Glutamatergic neuron (in vitro differentiated cells): ENCODE results near the gene ATP6V0A1. TPM values are rescaled to one million over a fixed set of nuclear protein-coding genes. Genes with fewer than 3 reads are reported as not detected.
"Not testable (repeated sequence)": the region's sequence is repeated elsewhere in the genome, so short reads cannot be mapped to it uniquely, and the experiment has no call there.

ENCODE experiments used
- DNase-seq: peaks from one replicate; pipeline ENCODE4 v3.0.0; 2022
- H3K27ac Mint-ChIP-seq: one replicate; pipeline ENCODE4 v1.8.0; 2020; ENCODE audit warnings: mild to moderate bottlenecking, mixed read lengths, inconsistent platforms; ENCODE audit not compliant: unreplicated experiment
- H3K27me3 Mint-ChIP-seq: one replicate; pipeline ENCODE4 v1.8.0; 2020; ENCODE audit warnings: mild to moderate bottlenecking, moderate library complexity, mixed read lengths, inconsistent platforms; ENCODE audit not compliant: unreplicated experiment
- H3K36me3 Mint-ChIP-seq: one replicate; pipeline ENCODE4 v1.8.0; 2020; ENCODE audit warnings: mild to moderate bottlenecking, mixed read lengths, inconsistent platforms; ENCODE audit not compliant: unreplicated experiment
- H3K4me1 Mint-ChIP-seq: one replicate; pipeline ENCODE4 v1.8.0; 2020; ENCODE audit warnings: mild to moderate bottlenecking, low read depth, mixed read lengths, inconsistent platforms; ENCODE audit not compliant: unreplicated experiment
- H3K4me3 Mint-ChIP-seq: one replicate; pipeline ENCODE4 v1.8.0; 2020; ENCODE audit warnings: mild to moderate bottlenecking, mixed read lengths, inconsistent platforms; ENCODE audit not compliant: unreplicated experiment
- H3K9me3 Mint-ChIP-seq: one replicate; pipeline ENCODE4 v1.8.0; 2020; ENCODE audit warnings: mild to moderate bottlenecking, moderate library complexity, mixed read lengths, inconsistent platforms; ENCODE audit not compliant: unreplicated experiment
- CTCF ChIP-seq: fragments of 200-600 bp; sonication (generic); IDR thresholded peaks from one replicate; pipeline ENCODE4 v1.5.0; 2021; ENCODE audit not compliant: partially characterized antibody, unreplicated experiment
- total RNA-seq: library from RNA; stranded (reverse); fragmentation: NEBNext Ultra II Directional; extraction: Animal tissue kit (Norgen Biotek cat#: 25700); gene quantifications from one replicate; pipeline ENCODE4 v1.2.1, GENCODE V29; 2021; ENCODE audit not compliant: unreplicated experiment

ATP6V0A1 gene
- total RNA-seq, 1 donor from 2014 or later: 253 TPM

DNA sequence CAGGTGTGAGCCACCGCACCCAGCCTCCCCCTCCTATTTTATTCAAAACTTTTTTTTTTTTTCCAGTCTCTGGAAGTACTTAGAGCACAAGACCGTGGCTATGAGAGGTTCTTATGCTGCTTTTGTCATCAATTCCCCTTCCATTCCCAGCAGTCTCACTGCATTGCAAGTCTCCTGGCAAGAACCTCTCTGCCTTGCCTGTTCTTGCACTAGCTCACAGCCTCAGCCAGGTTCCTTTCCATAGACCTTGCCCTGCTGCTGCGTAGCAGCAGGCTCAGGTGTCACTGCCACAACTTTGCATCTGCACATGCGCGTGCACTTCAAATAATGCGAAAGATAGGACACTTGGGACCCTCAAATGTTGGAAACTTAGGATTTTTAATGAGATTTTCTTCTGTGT lies 15.6 kb downstream of the ATP6V0A1 start:
- no peak for DNase-seq
- H3K9me3 Mint-ChIP-seq: no peaks in the 10 kb centered on the region
- H3K36me3 Mint-ChIP-seq: no peaks in the 10 kb centered on the region
- TF ChIP-seq CTCF: no peak
- peaks cover 2% of the 10 kb centered on the region for H3K27me3 Mint-ChIP-seq
- no peak overlapping the region for H3K4me3 Mint-ChIP-seq
- H3K4me1 Mint-ChIP-seq: peaks cover 10% of the 10 kb centered on the region
- no peak overlapping the region for H3K27ac Mint-ChIP-seq

GRCh38 chr17:42475121-42475520 lies 16.4 kb downstream of the ATP6V0A1 start:
- Mint-ChIP-seq H3K36me3 (no peaks in the 10 kb centered on the region), H3K4me3 (peak overlapping the region; percentile 34), H3K27ac (no peak overlapping the region), H3K9me3 (no peaks in the 10 kb centered on the region), H3K4me1 (peaks cover 10% of the 10 kb centered on the region), H3K27me3 (peaks cover 2% of the 10 kb centered on the region)
- TF ChIP-seq CTCF: no peak
- no peak for DNase-seq

DNA sequence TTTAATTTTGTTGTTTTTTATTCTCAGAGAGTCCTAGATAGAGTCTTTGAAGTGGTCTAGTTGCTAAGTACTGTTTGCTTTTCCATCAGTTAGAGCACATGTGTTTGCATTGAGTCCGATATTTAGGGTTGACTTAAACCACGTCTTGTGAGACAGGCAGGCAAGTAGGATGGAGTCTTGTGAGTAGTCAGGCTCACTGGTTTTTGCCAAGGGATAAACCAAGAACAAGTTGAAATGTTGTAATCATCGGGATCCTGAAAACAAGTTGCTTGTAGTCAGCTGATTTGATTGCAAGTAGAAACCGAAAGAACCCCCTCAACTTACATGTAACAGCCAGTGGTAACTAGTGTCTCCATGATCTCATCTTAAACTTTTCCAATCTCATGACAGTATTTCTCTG lies 17.2 kb downstream of the ATP6V0A1 start:
- peaks cover 2% of the 10 kb centered on the region for H3K27me3 Mint-ChIP-seq
- H3K27ac Mint-ChIP-seq: no peak overlapping the region
- H3K36me3 Mint-ChIP-seq: no peaks in the 10 kb centered on the region
- DNase-seq: no peak
- H3K9me3 Mint-ChIP-seq: no peaks in the 10 kb centered on the region
- H3K4me3 Mint-ChIP-seq: no peak overlapping the region
- TF ChIP-seq CTCF: no peak
- H3K4me1 Mint-ChIP-seq: peaks cover 10% of the 10 kb centered on the region

DNA sequence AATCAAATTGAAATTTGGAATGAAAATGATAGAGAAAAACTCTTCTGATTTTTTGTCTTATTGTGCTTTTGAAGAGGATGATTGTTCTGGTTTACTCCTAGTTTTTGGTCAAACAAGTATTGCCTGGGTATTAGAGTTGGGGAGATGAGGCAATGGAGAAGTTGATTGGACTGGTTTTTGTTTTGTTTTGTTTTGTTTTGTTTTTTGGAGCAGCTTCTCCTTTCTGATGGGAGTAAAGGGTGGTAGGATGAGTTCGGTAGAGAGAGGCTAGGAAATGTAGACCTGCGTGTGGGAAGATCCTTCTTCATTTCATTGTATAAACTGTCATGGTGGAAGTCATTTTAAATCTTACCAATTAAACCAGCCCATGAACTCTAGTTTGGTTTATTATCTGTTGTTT lies 17.7 kb downstream of the ATP6V0A1 start:
- peaks cover 10% of the 10 kb centered on the region for H3K4me1 Mint-ChIP-seq
- TF ChIP-seq CTCF: no peak
- H3K36me3 Mint-ChIP-seq: no peaks in the 10 kb centered on the region
- no peak for DNase-seq
- no peaks in the 10 kb centered on the region for H3K9me3 Mint-ChIP-seq
- peaks cover 2% of the 10 kb centered on the region for H3K27me3 Mint-ChIP-seq
- H3K27ac Mint-ChIP-seq: peak overlapping the region; percentile 13
- H3K4me3 Mint-ChIP-seq: no peak overlapping the region

DNA sequence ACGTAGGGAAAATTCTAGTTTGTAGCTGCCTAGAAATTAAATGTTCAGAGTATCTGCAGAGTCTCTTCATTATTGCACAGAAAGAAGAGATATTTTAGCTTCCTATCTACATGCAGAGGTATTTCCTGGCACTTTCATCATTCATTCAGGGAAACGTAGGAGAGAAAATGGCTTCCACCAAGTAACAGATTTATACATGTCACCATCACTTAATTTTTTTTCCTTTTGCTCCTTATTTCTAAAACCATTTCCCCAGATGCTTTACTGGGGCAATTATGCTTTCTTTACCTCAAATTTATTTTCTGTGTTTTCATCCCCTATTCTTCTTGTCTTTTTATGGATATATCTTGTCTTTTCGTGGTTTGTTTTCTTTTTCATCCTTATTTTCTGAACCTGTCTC lies 18.5 kb downstream of the ATP6V0A1 start:
- no peak for DNase-seq
- H3K36me3 Mint-ChIP-seq: no peaks in the 10 kb centered on the region
- H3K27ac Mint-ChIP-seq: no peak overlapping the region
- H3K4me1 Mint-ChIP-seq: peaks cover 10% of the 10 kb centered on the region
- no peaks in the 10 kb centered on the region for H3K9me3 Mint-ChIP-seq
- peaks cover 2% of the 10 kb centered on the region for H3K27me3 Mint-ChIP-seq
- no peak overlapping the region for H3K4me3 Mint-ChIP-seq
- TF ChIP-seq CTCF: no peak

DNA sequence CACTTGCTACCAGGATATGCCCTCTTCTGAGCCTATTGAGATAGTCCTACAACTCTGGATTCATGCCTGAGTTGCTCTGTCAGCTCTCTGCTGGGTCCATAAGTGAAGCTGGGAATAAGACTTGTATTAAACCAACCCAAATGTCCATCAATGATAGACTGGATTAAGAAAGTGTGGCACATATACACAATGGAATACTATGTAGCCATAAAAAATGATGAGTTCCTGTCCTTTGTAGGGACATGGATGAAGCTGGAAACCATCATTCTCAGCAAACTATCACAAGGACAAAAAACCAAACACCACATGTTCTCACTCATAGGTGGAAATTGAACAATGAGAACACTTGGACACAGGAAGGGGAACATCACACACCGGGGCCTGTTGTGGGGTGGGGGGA lies 19.1 kb downstream of the ATP6V0A1 start:
- not testable (repeated sequence) for H3K36me3 Mint-ChIP-seq, DNase-seq, H3K4me3 Mint-ChIP-seq, H3K4me1 Mint-ChIP-seq, H3K27ac Mint-ChIP-seq, H3K9me3 Mint-ChIP-seq, H3K27me3 Mint-ChIP-seq
